Naive thymus-derived CD4-positive, alpha-beta T cell (primary cell): ENCODE results near the gene JPH3. TPM values are rescaled to one million over a fixed set of nuclear protein-coding genes. Genes with fewer than 3 reads are reported as not detected.
A peak's percentile ranks its signal among the peaks of the same experiment; 100 is the strongest.
"Not testable (repeated sequence)": the region's sequence is repeated elsewhere in the genome, so short reads cannot be mapped to it uniquely, and the experiment has no call there.

Experiments
- ATAC-seq: fragments of 150-1000 bp; cut with Tn5 transposase; 2 replicates; pipeline ENCODE4 v1.10.0; 2021; ENCODE audit warnings: mild to moderate bottlenecking, moderate library complexity
- CTCF ChIA-PET: fragments of 350-600 bp; sonication (Branson Sonifier 250); formaldehyde crosslinking; loops from one replicate; lab custom pipeline; 2021; ENCODE audit warnings: antibody characterized with exemption; lab: Charles Lee
- POLR2A ChIA-PET: fragments of 350-600 bp; sonication (Branson Sonifier 250); formaldehyde crosslinking; loops from one replicate; lab custom pipeline; 2021; ENCODE audit warnings: antibody characterized with exemption, inconsistent platforms; lab: Charles Lee
- DNase-seq, 9 donors: peaks; one replicate each; pipeline versions ENCODE4 v3.0.0 to v3.0.0-alpha.2; 2020 to 2022; ENCODE audit warnings: mixed read lengths in 1 of 9
- H3K27ac ChIP-seq: one replicate; pipeline ENCODE4 v1.7.0; 2013; ENCODE audit warnings: mild to moderate bottlenecking, low read depth, low read length, moderate library complexity
- H3K27me3 ChIP-seq, 2 donors: one replicate each; pipeline ENCODE4 v1.7.0; 2013; ENCODE audit warnings: low read length in 2 of 2, mild to moderate bottlenecking in 2 of 2, moderate library complexity in 2 of 2; ENCODE audit not compliant: control insufficient read depth in 2 of 2, insufficient read depth in 2 of 2
- H3K36me3 ChIP-seq, 3 experiments: 1 replicate in 2 of 3; 2 replicates in 1 of 3; pipeline ENCODE4 v1.7.0; 2013; ENCODE audit warnings: low read length in 3 of 3, mild to moderate bottlenecking in 3 of 3, moderate library complexity in 1 of 3; ENCODE audit not compliant: insufficient read depth in 3 of 3, control insufficient read depth in 2 of 3
- H3K4me1 ChIP-seq, 2 donors: one replicate each; pipeline ENCODE4 v1.7.0; 2013; ENCODE audit warnings: low read length in 2 of 2, mild to moderate bottlenecking in 2 of 2, moderate library complexity in 1 of 2; ENCODE audit not compliant: control insufficient read depth in 2 of 2, insufficient read depth in 2 of 2
- H3K4me3 ChIP-seq: 2 replicates; pipeline ENCODE4 v1.7.0; 2013; ENCODE audit warnings: mild to moderate bottlenecking, low read length
- H3K9me3 ChIP-seq, 3 experiments: 1 replicate in 2 of 3; 2 replicates in 1 of 3; pipeline ENCODE4 v1.7.0; 2013; ENCODE audit warnings: low read length in 3 of 3; ENCODE audit not compliant: control insufficient read depth in 2 of 3
- H3K27ac Mint-ChIP-seq, 9 donors: one replicate each; pipeline ENCODE4 v1.8.0; 2020 to 2022; ENCODE audit warnings: mixed read lengths in 9 of 9, mild to moderate bottlenecking in 8 of 9, moderate library complexity in 5 of 9, inconsistent platforms in 2 of 9
- H3K27me3 Mint-ChIP-seq, 5 donors: one replicate each; pipeline ENCODE4 v1.8.0; 2021 to 2022; ENCODE audit warnings: mixed read lengths in 5 of 5, mild to moderate bottlenecking in 1 of 5
- H3K36me3 Mint-ChIP-seq, 5 donors: one replicate each; pipeline ENCODE4 v1.8.0; 2020 to 2022; ENCODE audit warnings: mixed read lengths in 5 of 5, mild to moderate bottlenecking in 3 of 5, inconsistent platforms in 1 of 5
- H3K4me1 Mint-ChIP-seq, 7 donors: one replicate each; pipeline ENCODE4 v1.8.0; 2020 to 2022; ENCODE audit warnings: mixed read lengths in 7 of 7, mild to moderate bottlenecking in 3 of 7, inconsistent platforms in 1 of 7
- H3K4me3 Mint-ChIP-seq, 10 donors: one replicate each; pipeline ENCODE4 v1.8.0; 2020 to 2022; ENCODE audit warnings: mild to moderate bottlenecking in 10 of 10, mixed read lengths in 10 of 10, moderate library complexity in 6 of 10, inconsistent platforms in 2 of 10
- H3K9me3 Mint-ChIP-seq, 11 donors: one replicate each; pipeline ENCODE4 v1.8.0; 2020 to 2022; ENCODE audit warnings: mixed read lengths in 11 of 11, mild to moderate bottlenecking in 4 of 11, inconsistent platforms in 1 of 11, moderate library complexity in 1 of 11
- intact Hi-C, 2 donors: fragments of 100-400 bp; cut with micrococcal nuclease; formaldehyde crosslinking; loops; one replicate each; pipeline ENCODE4 v1.15.1; 2023
- polyA plus RNA-seq, 2 donors: library from polyadenylated mRNA; unstranded; fragments of 300-500 nt; fragmentation: Illumina TruSeq; gene quantifications; one replicate each; pipeline ENCODE4 v1.2.3, GENCODE V29; 2021
- total RNA-seq, 6 experiments: library from RNA in 5 of 6; stranded (reverse) in 5 of 6; gene quantifications; 1 replicate in 5 of 6; 2 replicates in 1 of 6; pipeline ENCODE4 v1.2.3 and lab custom pipeline; 2021 to 2026

Gene JPH3
- total and polyA plus RNA-seq, 7 experiments from 2014 or later: not detected

DNA sequence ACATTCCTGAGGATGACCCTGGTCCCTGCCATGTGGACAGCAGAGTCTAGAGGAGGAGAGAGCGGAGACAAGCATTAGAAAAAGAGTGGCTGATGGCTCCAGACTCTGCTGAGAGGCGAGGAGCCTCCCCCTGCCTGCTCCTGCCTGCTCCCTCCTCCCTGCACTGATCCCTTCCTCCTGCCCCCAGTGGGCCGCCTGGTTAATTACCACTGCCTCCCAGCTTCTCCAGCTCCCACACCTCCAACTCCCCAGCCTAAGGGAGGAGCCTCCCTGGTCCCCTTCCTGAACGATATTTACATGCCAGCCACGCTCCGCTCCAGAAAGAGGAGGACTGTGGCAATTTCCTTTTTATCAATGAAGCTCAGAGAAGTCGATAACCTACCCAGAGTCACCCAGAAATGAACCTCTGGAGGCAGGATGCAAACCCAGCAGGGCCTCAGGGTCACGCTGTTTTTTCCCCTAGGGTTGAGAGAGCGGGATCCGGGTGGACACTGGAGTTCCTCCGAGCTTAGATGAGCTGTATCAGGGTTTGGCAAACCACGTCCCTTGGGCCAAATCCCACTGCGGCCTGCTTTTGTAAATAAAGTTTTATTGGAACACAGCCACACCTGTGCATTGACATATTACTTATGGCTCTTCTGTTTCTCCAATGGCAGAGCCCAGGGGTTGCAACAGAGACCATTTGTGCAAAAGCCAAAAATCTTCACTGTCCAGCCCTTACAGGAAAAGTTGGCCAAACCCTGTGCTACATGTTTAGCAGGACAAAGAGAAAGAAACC, 27.1 kb upstream of the JPH3 start:
- ATAC-seq (no peak), DNase-seq (no peak)
- Histone ChIP-seq H3K9me3 (no peaks in the 10 kb centered on the region), H3K27ac (no peak overlapping the region), H3K27me3 (no peaks in the 10 kb centered on the region), H3K4me3 (no peak overlapping the region), H3K36me3 (no peaks in the 10 kb centered on the region), H3K4me1 (no peaks in the 10 kb centered on the region)
- Mint-ChIP-seq H3K4me1 (no peaks in the 10 kb centered on the region), H3K9me3 (peaks cover 0 to 2% (median 0%) of the 10 kb centered on the region in 11 donors), H3K36me3 (no peaks in the 10 kb centered on the region), H3K4me3 (no peak overlapping the region), H3K27me3 (peaks cover 0 to 37% (median 15%) of the 10 kb centered on the region in 5 donors), H3K27ac (peak overlapping the region in 1 of 9 donors; percentile 73)
- ChIA-PET POLR2A (interaction anchor here (0.8 kb wide), 1 partner anchor 9 kb away, joined by 3 read pairs; no protein-coding TSS in a partner anchor), CTCF (no interaction called here)
- intact Hi-C loops: no loop called here

DNA sequence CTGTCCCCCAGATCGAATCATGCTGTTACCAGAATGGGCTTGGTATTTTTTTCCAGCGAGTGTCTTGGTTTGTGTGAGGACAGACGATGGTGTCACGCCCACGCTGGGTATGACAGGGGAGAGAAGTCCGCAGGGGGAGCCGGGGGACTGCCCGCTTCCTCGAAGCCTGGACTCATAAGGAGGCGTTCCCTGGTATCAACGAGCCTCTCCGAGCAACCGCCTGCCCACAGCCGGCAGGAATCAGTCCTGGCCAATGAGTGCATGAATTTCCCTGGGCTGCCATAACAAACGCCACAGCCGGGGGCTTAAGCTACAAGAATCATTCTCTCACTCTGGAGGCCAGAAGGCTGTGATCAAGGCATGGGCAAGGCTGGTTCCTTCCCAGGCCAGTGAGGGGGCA, 26.1 kb upstream of the JPH3 start:
- Mint-ChIP-seq H3K36me3 (no peaks in the 10 kb centered on the region), H3K4me3 (no peak overlapping the region), H3K4me1 (no peaks in the 10 kb centered on the region), H3K27me3 (peaks cover 0 to 41% (median 15%) of the 10 kb centered on the region in 5 donors), H3K27ac (no peak overlapping the region), H3K9me3 (peaks cover 0 to 2% (median 0%) of the 10 kb centered on the region in 11 donors)
- Histone ChIP-seq H3K4me3 (no peak overlapping the region), H3K27me3 (no peaks in the 10 kb centered on the region), H3K4me1 (no peaks in the 10 kb centered on the region), H3K9me3 (no peaks in the 10 kb centered on the region), H3K36me3 (no peaks in the 10 kb centered on the region), H3K27ac (no peak overlapping the region)
- ATAC-seq: no peak
- DNase-seq: no peak
- POLR2A ChIA-PET: no interaction called here
- intact Hi-C loops: no loop called here
- CTCF ChIA-PET: no interaction called here

DNA sequence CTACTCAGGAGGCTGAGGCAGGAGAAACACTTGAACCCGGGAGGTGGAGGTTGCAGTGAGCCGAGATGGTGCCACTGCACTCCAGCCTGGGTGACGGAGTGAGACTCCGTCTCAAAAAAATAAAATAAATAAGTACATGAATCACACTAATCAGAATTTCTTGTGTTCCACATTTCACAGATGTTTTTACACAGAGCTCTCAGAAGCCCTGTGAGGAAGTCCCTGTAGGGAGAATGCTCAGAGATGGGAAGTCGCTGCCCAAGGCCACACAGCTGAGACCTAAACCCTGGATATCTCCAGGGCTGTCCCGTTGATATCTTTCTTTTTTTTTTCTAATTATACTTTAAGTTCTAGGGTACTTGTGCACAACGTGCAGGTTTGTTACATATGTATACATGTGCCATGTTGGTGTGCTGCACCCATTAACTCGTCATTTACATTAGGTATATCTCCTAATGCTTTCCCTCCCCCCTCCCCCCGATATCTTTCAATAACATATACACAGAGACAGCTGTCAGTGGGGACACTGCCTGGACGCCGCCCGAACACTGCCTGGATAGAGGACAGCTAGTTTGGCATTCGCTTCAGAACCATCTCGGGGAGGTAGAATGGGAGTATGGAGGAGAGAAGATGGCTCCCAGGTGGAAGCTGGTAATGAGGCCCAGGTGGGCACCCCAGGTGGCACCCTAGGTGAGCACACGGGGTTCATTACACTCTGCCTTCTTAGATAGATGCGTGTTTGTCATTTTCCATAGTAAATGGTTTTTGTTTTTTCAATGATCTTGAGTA, 24.0 kb upstream of the JPH3 start:
- CTCF ChIA-PET, POLR2A ChIA-PET, H3K9me3 Mint-ChIP-seq, H3K4me1 Mint-ChIP-seq, H3K9me3 ChIP-seq, intact Hi-C loops, ATAC-seq, DNase-seq, H3K27me3 ChIP-seq, H3K4me3 ChIP-seq, H3K27ac ChIP-seq, H3K4me3 Mint-ChIP-seq, H3K4me1 ChIP-seq, H3K36me3 Mint-ChIP-seq, H3K36me3 ChIP-seq, H3K27ac Mint-ChIP-seq: not testable (repeated sequence)
- H3K27me3 Mint-ChIP-seq: peaks cover 0 to 46% (median 23%) of the 10 kb centered on the region in 5 donors

DNA sequence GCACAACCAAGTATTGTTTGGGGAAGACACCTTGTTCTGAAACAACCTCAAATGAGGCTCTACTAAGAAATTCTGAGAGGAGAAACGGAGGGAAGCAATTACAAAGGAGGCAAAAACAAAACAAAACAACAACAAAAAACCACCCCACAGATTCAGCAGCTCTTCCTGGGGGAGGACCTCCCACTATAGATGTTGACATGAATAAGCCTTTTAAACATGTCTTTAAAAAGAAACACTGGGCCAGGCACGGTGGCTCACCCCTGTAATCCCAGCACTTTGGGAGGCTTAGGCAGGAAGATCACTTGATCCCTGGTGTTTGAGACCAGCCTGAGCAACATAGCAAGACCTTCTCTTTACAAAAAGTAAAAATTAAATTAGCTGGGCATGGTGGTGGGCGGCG, 22.6 kb upstream of the JPH3 start:
- POLR2A ChIA-PET: no interaction called here
- no peak for ATAC-seq

DNA sequence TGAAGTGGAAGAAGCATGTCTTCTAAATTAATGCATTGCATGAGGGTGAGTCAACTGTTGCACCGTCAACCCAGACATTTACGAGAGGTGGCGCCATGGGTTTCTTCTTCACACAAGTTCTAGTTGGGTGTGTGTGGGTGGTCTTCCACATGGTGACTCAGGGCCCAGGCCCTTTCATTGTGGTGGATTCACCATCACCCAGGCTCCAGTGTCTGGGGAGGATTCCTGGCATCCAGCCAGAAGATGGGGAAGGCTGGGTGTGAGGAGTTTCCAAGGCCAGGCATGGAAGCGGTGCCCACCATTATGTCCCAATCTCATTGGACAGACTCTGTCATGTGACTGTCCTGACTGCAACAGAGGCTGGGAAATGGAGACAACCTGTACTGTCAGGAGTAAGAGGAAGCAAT, 21.4 kb upstream of the JPH3 start:
- H3K27ac Mint-ChIP-seq: no peak overlapping the region
- no peak overlapping the region for H3K27ac ChIP-seq
- peaks cover 7 to 56% (median 24%) of the 10 kb centered on the region in 5 donors for H3K27me3 Mint-ChIP-seq
- DNase-seq (no peak), ATAC-seq (no peak)
- H3K9me3 Mint-ChIP-seq: no peaks in the 10 kb centered on the region
- no peak overlapping the region for H3K4me3 ChIP-seq
- no peaks in the 10 kb centered on the region for H3K36me3 ChIP-seq
- no peak overlapping the region for H3K4me3 Mint-ChIP-seq
- H3K27me3 ChIP-seq: no peaks in the 10 kb centered on the region
- no peaks in the 10 kb centered on the region for H3K36me3 Mint-ChIP-seq
- ChIA-PET CTCF (no interaction called here), POLR2A (no interaction called here)
- no peaks in the 10 kb centered on the region for H3K4me1 ChIP-seq
- no peaks in the 10 kb centered on the region for H3K9me3 ChIP-seq
- intact Hi-C loops: no loop called here
- no peaks in the 10 kb centered on the region for H3K4me1 Mint-ChIP-seq

More for the DNA sequence above, 22.6 kb upstream of the JPH3 start:
- no peaks in the 10 kb centered on the region for H3K36me3 ChIP-seq
- intact Hi-C loops: no loop called here
- no peak for DNase-seq
- Mint-ChIP-seq H3K36me3 (no peaks in the 10 kb centered on the region), H3K9me3 (no peaks in the 10 kb centered on the region), H3K4me3 (no peak overlapping the region), H3K27me3 (peaks cover 7 to 52% (median 26%) of the 10 kb centered on the region in 5 donors), H3K4me1 (no peaks in the 10 kb centered on the region), H3K27ac (no peak overlapping the region)
- CTCF ChIA-PET: no interaction called here
- no peaks in the 10 kb centered on the region for H3K4me1 ChIP-seq
- no peaks in the 10 kb centered on the region for H3K9me3 ChIP-seq
- H3K27ac ChIP-seq: no peak overlapping the region
- H3K27me3 ChIP-seq: no peaks in the 10 kb centered on the region
- no peak overlapping the region for H3K4me3 ChIP-seq

DNA sequence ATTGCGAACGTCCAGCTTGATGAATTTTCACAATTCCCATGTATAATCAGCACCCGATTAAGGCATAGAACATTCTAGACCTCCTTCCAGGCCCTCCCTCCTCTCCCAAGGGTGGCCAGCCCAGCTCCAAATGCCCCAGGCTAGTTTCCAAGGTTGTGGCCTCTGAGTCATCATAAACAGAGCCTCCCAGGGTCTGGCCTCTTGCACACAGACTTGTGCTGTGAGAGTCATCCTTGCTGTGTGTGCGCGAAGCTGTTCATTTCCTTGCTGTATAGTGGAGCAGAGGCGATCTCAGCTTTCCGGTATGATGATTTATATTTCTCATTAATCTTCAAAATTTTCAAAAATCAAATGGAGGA, 20.5 kb upstream of the JPH3 start:
- Histone ChIP-seq H3K27ac (no peak overlapping the region), H3K4me1 (no peaks in the 10 kb centered on the region), H3K4me3 (no peak overlapping the region), H3K9me3 (no peaks in the 10 kb centered on the region), H3K36me3 (no peaks in the 10 kb centered on the region), H3K27me3 (no peaks in the 10 kb centered on the region)
- Mint-ChIP-seq H3K9me3 (no peaks in the 10 kb centered on the region), H3K4me1 (no peaks in the 10 kb centered on the region), H3K36me3 (no peaks in the 10 kb centered on the region), H3K27me3 (peaks cover 12 to 59% (median 28%) of the 10 kb centered on the region in 5 donors), H3K27ac (no peak overlapping the region), H3K4me3 (no peak overlapping the region)
- DNase-seq: no peak
- intact Hi-C loops: no loop called here
- ATAC-seq: no peak
- CTCF ChIA-PET: interaction anchor here (0.5 kb wide), 1 partner anchor 187 kb away, joined by 4 read pairs; no protein-coding TSS in a partner anchor
- POLR2A ChIA-PET: no interaction called here
